HG03571 (cell line): Measurements from ENCODE around the gene HOMER2.

Experiments
- ATAC-seq: cut with Tn5 transposase; IDR thresholded peaks from one replicate; pipeline ENCODE4 v1.9.1; 2021; ENCODE audit not compliant: unreplicated experiment

Gene HOMER2

DNA sequence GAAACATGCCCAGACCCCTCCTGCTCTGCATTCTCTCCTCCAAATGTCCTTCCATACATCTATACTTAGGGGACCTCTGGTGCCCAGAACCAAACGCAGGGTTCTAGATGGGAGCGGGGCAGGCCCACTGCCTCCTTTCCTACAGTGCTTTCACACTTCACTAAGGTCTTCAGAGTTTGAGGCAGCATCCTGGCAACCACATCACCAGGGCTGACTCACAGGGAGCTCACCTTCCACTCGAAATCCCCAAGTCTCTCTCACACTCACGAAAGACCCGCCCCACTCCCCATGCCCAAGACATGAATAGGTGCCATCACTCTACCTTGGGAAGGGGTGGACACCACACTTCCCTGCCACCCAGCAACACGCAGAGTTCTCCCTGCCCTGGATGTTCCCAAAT lies 18.9 kb downstream of the HOMER2 start:
- no peak for ATAC-seq

DNA sequence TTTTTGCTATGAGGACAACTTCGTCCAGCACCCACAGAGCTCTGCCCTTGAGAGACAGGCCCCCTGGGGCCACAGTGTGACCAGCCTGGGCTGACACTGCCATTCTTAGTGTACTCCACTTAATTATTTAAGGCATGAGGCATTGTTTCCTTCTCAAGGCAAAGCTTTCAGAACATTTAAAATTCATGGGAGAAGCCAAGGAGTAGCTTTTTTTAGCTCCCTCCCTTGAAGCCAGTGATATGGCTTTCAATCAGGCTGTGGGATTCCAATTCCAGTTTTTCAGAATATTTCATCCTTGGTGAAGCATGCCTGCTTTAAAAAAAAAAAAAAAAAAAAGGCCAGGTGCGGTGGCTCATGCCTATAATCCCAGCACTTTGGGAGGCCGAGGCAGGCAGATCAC lies 21.3 kb downstream of the HOMER2 start:
- ATAC-seq: no peak

DNA sequence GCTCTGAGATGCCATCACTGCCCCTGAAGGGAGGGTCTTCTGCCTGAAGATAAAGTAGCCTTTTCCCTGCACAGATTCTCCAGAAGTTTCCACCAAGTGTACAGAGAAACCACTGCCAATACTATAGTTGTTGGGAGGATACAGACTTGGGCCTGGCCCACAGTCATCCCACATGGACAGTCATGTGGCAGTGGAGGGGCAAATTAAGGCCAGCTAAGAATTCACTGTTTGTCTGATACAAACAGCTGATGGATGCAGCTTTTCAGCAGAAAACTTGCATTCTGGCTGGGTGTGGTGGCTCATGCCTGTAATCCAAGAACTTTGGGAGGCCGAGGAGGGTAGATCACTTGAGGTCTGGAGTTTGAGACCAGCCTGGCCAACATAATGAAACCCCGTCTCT lies 22.1 kb downstream of the HOMER2 start:
- no peak for ATAC-seq

DNA sequence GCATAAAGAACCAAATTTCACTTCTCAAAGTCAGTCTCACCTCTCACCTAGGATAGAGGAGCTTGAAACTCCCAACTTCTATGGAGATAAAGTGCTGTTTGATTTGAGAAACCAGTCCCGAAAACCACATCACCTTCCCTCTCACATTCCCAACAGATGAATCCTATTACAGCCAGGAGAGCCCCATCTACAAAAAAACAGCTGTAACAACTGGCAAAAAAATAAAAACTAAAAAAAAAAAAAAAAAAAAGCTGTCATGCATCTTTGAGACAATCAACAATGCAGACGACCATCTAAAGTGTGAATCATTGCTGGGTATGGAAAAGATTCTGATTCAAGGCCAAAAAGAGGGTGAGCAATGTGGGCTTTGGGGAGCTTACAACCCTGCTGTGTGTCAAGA lies 23.8 kb downstream of the HOMER2 start:
- no peak for ATAC-seq

DNA sequence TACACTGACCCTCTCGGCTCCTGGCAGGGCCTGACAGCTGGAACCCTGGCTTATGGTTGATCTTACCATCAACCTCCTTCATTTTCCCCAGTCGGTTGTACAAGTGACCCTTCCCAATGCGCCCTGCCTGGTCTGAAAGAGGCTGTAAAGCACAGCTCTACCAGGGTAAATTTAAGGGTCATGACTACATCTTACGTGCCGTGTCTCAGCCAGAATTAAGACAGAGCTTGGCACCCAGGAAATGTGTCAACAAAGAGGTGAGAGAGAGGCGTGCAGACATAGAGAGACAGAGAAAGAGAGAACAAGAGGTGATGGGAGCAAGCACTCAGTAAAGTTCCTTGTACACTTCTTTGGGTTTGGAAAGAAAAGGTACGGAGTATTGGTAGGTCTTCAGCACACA lies 28.8 kb downstream of the HOMER2 start:
- ATAC-seq: no peak

DNA sequence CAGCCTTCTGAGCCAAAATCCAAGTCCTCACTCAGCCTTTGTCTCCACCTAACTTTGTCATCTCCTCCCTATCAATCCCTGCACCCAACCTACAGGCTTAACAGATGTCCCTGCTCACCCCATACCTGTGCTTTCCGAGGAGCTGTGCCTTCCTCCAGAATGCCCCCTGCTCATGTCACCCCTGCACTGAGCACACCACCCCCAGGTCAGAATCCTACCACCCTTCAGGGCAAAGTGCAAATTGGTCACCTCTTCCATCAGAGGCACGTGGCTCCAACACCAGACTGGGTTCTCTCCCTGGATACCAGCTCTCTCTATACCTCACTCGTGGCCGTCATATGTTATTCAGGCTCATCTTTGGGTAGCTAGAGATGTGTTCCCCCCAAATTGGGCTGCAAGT lies 29.8 kb downstream of the HOMER2 start:
- no peak for ATAC-seq

DNA sequence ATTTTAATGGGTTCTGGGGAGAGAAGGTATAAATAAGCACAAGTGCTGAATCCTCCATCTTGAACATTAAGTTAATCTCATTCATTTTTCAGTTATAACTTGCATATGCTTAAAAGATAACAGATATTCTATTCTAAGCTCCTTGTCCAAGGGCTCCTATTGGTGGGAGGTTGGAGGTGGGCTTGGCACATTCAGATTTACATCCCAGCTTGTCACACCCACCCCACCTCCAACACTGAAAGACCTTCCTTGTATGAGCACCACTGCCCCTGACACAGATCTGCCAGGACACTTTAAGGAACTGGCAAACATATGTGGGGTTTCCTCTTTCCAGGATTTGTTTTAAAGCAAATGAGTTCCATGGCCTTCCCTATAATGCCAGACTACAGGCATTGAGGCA lies 30.6 kb downstream of the HOMER2 start:
- ATAC-seq: no peak

DNA sequence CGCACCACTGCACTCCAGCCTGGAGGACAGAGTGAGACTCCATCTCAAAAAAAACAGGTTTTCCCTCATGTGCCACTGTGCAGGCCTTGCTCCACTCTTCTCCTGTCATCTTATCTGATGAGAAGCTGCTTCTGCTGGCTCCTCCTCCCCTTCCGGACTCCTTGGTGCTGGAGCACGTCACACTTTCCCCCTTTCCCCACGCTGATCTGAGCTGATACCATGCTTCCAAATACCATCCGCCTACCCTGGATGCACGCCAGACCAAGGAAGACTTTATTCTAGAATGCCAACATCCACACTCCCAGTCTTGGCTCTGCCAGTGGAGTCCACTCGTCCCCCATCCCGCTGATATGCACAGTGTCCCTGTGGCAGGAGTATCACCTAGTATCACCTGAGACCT lies 31.3 kb downstream of the HOMER2 start:
- ATAC-seq: no peak

DNA sequence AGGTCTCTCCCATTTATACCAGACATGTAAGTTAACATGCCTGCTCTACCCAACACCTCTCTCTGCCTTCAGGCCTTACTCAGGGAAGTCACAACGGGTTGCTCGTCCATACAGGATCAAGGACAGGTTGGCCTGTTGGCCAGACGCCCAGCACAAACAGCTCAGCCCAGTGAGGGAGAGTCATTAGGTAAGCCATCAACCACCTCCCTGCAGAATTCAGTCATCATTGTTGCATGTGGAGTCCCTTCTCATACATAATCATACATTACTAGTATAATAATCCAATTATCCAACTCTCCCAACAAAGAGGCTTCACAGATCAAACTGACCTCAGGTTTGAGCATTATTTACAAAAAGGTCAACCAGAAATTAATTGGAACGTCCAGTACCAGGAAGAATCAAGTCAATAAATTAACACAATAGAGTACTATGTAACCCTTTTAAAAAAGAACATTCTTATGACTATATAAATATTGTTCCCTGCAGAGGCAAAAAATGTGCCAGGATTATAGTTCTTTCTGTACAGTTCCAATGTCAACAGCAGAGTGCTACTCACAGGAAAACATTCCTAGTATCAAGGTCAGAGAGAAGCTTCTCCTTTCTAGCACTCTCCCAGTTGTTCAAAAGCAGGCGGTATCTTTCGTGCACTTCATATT lies 33.2 kb downstream of the HOMER2 start:
- ATAC-seq: no peak

DNA sequence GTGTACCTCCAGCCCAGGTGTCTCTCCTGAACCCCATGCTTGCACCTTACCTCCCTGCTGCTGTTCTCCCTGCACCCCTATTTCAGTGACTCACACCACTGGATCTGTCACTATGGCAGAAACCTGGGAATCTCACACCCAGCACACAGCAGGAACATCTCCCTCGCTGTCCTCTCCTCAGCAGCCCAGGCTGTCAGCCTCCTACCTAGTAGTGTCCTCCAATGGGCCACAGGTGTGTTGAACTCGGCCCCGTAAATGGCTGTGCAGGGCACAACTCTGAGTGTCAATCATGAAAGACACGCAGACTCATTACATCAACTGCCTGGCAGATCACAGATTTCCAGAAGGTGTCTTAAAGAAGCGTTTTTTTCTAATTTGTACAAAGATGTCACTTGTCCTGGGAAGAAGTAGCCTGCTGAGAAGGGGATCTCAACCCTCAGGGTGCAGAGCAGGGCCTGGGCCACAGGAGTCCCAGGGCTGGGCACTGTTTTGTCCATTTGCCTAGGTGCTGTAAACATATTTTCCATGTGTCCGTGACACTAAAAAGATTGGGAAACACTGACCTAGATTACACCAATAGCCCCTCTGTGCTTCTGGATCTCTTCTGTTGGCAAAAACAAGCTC lies 33.8 kb downstream of the HOMER2 start:
- ATAC-seq: no peak

DNA sequence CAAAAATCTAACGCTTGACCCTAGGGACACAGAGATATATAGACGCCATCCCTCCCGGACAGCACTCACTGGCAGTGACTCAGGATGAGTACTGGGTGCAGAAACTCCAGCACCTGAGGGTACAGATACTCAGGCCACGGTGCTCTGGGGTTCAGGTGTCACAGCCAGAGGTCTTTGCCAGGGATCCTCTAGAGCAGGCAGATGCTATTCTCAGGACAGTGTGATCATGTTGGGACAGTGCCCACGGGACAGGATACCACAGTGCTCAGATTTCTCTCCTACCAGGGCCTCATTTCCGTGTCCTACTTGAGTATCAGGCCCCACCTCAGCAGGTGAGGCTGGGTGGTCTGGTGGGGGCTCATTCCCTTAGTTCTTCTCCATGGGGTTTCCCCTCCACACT lies 34.4 kb downstream of the HOMER2 start:
- ATAC-seq: no peak

DNA sequence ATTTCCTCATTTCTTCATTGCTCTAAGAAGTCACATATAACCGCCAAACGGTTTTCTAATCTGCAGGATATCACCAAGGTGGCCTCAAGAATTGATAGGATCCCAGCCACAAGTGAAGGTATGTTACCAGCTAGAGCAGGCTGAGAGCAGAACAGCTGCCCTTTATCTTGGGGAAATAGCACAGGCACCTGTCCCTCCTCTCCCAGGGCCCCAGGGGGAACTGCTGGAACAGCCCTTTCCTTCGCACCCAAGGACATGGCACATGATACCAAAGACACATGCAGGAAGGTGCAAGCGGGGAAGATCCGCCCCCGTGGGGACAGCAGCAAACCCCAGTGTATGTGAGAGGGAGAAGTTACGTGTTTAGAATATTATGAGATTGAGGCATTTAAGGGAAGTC lies 35.3 kb downstream of the HOMER2 start:
- ATAC-seq: no peak

DNA sequence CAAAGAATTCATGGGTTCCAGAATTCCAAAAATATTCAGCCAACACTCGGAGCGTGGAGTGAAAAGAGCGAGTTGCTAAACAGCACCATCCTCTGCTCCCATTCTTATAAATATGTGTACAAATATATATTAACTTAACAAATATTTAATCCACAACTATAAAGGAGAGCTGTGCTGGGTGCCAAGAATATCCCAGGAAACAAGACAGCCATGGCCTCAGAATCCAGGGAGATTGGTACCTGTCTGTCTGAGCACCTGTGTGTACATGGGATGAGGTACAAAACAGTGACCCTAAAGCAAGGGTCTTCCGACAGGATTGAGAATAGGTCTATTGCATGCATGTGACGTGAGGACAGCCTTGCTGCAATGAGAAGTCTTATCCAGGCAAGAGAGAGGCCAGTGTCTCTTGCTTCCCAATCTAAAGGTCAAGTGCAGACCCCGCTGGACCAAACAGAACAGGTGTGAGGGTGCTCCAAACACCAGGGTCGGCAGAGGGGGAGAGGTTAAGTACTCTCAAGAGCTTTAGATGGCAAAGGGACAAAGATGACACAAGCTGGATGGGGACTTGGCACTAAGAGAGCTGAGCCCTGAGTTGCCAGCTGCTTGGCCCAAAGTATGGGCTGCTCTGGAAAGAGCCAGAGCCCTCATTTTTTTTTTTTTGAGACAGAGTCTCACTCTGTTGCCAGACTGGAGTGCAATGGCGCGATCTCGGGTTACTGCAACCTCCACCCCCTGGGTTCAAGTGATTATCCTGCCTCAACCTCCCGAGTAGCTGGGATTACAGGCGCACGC lies 36.2 kb downstream of the HOMER2 start:
- no peak for ATAC-seq

DNA sequence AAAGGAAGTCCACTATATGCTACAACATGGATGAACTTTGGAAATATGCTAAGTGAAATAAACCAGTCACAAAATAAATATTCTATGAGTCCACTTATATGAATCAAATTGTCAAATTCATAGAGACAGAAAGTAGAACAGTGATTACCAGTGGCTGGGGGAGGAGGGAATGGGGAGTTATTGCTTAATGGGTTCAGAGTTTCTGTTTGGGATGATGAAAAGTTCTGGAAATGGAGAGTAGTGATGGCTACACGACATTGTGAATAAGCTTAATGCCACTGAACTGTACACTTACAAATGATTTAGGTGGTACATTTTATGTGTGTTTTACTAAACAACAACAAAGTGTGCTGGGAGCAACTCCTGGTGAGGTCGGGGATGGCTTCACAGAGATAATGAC lies 38.1 kb downstream of the HOMER2 start:
- ATAC-seq: no peak

DNA sequence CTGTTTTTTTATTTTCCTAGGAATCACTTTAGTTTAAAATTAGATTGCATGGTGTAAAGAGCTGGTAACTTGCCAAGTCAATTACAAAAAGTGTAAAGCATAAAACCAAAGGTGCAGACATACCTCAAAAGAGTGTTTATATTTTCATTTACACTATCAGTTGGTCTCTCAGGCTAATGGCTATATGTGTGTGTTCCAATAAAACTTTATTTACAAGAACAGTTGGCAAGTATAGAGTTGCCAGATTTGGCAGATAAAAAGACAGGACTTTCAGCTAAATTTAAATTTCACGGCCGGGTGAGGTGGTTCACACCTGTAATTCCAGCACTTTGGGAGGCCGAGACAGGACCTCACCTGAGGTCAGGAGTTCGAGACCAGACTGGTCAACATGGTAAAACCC lies 41.1 kb downstream of the HOMER2 start:
- no peak for ATAC-seq

DNA sequence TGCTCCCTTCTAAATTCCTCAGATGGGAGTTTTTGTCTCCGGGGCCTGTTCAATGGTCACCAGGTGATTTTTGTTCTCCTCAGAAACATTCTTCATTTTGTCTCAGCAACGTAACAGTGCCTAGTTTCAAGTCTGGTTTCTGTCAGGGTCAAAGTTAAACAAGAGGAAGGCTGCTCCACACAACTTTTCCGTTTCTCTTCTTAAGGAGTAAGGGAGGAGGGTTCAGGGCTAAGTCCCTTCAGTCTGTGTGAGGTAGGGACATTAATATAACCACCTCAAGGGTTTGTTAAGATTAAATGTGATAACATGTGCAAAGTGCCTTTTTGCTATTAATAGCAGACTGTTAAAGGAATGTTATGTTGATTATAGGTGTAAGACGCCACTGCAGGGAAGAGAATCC lies 41.8 kb downstream of the HOMER2 start:
- no peak for ATAC-seq

DNA sequence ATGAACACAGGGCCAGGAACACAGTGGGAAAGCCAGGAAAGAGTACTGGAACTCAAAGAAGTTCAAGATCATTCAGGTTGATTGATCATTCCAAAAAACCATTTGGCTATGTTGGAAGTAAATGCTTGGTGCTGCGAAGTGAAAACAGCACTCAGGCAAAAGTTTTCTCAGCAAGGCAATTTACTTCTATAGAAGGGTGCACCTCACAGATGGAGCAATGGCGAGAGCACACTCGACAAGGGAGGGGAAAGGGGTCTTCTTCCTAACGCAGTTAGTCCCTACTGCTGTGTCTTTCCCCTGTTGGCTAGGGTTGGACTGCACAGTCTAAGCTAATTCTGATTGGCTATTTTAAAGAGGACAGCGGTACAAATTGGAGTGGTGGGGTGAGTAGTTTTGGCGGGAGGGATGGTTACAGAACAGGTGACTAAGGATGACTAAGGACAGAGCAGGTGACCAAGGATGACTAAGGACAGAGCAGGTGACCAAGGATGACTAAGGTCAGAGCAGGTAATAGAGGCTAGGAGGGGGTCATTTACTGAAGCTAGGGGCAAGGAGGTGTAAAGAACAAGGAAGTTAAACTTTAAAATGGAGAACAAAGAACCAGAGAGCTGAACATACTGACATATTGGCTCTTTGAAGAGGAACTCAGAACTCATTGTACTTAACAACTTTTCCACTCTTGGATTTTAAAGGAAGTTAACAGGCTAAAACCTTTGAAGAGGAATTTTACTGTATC lies 43.3 kb downstream of the HOMER2 start:
- ATAC-seq: no peak

DNA sequence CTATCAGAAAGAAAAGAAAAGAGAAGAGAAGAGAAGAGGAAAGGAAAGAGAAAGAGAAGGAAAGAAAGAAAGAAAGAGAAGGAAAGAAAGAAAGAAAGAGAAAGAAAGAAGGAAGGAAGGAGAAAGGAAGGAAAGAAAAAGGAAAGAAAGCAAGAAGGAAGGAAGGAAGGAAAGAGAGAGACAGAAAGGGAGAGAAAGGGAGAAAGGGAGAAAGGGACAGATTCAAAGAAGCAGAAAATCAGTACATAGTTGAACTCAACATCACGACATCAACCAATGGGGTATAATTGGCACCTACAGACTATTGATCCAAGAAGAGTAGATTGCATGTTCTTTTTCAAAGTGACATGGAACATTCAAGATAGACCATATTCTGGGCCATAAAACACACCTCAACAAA lies 45.2 kb downstream of the HOMER2 start:
- no peak for ATAC-seq

DNA sequence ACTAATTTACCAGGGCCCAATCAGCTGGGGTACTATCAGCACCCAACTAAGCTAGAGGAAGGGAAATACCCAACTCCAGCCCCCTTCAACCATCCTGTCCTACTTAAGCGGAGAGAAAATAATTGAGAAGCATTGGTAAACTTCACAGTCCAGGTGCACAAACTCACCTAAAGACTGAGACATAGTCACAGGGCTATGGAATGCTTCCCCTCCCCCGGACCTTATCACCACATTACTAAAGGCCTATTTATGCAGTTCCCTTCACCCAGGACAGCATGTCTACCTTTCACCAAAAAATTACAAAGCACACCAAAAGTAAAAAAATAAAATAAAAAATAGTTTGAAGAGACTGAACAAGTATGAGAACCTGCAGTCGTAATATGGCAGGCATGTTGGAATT lies 47.9 kb downstream of the HOMER2 start:
- no peak for ATAC-seq

DNA sequence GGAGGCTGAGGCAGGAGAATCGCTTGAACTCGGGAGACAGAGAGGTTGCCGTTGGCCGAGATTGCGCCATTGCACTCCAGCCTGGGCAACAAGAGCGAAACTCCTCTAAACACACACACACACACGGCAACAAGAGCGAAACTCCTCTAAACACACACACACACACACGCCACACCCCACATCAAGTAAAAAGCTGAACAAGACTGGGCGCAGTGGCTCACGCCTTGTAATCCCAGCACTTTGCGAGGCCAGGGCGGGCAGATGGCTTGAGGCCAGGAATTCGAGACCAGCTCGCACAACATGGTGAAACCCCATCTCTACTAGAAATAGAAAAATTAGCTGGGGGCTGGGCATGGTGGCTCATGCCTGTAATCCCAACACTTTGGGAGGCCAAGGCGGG lies 49.0 kb downstream of the HOMER2 start:
- no peak for ATAC-seq

DNA sequence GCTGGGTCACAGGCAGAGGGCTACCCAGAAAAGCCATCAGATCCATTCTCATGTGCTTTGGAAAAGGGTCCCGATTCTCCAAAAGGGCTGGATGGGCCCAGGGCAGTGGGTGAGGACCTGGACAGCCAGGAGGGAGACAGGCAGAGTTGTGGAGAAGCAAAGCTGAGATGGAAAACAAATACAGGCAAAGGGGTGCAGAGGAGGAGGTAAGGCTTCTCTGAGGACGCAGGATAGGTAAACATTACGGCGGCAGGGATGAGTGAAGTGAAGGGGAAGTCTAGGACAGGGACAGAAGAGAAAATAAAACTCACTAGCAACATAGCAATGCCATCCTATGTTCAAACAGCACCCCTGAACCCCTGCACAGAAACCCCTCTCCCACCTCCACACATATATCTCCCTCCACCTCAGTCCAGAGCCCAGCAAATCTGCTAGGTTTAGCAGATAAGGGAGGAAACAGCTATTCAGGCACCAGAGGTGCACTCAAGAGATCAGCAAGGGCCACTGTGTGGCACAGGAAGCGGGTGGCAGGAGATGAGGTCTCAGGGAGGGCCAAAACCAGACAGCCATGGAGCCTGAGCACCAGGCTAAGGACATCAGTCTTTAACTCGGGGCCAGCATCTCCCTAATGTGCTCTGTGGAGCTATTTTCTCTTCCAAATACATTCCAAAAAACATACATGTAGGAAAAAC lies 51.3 kb downstream of the HOMER2 start:
- no peak for ATAC-seq
